ENCODE data around the gene GATD1.

DNA sequence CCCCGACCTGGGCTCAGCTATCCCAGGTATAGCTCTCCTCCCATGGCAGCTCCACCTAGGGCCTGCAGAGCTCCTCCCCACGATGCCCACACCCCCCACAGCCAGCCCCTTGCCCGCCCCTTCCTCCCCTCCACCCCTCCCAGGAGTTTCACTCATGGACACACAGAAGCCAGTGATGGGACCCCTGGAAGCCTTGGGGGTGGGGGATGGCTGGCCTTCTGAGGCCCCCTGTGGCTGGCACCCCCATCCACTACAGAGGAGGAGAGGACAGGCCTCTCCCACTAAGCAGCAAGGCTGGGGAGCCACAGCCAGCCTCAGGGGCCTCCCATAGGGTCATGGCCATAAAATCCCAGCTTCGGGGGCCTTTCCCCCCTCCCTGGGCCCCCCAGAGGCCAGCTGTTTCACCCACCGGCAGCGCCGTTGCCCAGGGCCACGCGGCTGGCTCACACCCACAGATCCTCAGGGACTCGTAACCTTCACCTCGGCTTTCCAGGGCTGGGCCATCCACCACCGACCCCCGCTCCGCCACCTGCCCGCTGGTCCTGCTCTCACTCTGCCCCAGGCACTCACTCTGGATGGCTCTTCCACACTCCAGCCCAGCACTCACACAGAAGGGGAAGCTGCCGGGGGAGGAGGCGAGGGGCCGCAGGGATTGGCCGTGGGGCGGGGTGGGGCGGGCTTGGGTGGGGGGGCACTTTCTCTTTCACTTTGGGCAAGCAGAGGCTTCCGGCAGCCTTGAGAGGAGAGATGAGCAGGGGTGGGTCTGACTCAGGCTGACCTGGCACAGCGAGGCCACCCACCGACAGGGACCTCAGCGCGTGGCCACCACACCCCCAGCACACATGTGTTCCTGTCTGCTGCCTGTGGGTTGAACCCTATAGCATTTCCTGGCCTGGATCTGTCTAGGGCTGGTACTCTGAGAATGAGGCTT is 18.6 kb upstream of the GATD1 start:
- no peak for TF ChIP-seq EZH2 (IDR thresholded peaks at IDR 0.05; ENCODE audit: low read length, missing control alignments)
- TF ChIP-seq, protein P1, sequence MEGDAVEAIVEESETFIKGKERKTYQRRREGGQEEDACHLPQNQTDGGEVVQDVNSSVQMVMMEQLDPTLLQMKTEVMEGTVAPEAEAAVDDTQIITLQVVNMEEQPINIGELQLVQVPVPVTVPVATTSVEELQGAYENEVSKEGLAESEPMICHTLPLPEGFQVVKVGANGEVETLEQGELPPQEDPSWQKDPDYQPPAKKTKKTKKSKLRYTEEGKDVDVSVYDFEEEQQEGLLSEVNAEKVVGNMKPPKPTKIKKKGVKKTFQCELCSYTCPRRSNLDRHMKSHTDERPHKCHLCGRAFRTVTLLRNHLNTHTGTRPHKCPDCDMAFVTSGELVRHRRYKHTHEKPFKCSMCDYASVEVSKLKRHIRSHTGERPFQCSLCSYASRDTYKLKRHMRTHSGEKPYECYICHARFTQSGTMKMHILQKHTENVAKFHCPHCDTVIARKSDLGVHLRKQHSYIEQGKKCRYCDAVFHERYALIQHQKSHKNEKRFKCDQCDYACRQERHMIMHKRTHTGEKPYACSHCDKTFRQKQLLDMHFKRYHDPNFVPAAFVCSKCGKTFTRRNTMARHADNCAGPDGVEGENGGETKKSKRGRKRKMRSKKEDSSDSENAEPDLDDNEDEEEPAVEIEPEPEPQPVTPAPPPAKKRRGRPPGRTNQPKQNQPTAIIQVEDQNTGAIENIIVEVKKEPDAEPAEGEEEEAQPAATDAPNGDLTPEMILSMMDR (conservative IDR thresholded peaks at IDR 0.05 in 1 of 2, IDR thresholded peaks at IDR 0.05 in 1 of 2; ENCODE audit: low read depth in 1 of 2, low read length in 2 of 2) = no peak
